NCI-H1694 (cell line): Measurements from ENCODE around the gene SMIM14.
"Not testable (repeated sequence)": the region's sequence is repeated elsewhere in the genome, so short reads cannot be mapped to it uniquely, and the experiment has no call there.

Experiments used
- DNase-seq: peaks from one replicate; lab custom pipeline; 2025; lab: John Stamatoyannopoulos, UW

Gene SMIM14

DNA sequence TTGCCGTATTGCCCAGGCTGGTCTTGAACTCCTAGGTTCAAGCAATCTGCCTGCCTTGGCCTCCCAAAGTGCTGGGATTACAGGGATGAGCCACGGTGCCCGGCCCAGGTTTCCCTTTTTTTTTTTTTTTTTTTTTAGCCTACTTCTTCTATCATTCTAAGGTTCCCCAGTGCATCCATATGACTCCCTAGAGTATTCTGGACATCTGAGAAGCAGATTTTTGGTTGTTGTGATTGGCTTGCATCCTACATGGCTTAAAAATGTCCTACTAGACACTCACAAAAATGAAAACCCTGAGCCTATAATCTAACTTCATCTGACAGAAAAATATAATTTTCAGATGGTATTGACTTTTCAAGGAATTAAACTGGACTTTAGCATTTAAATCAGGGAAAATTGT is 41.7 kb downstream of the SMIM14 start:
- no peak for DNase-seq

GRCh38 chr4:39591290-39591689 is 47.4 kb downstream of the SMIM14 start:
- DNase-seq: no peak

DNA sequence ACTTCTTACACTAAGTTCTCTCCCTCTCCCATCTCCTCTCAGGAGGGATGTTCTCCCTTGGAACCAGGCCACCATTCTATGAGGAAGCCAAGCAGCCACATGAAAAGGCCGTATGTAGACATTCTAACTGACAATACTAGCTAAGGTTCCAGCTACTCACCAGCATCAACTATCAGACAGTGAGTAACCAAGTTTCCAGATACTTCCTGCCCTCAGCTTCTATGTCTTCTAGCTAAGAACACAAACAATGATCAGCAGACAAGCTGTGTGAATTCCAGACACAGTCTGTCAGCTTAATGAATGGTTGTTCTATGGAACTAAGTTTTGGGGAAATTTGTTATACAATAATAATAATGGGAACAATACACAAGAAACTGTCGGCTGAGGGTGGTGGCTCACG is 50.8 kb downstream of the SMIM14 start:
- no peak for DNase-seq

- no peak for DNase-seq
Measured at GRCh38 chr4:39574946-39575345, 63.7 kb downstream of the SMIM14 start.

- no peak for DNase-seq
Measured at GRCh38 chr4:39571504-39571903, 67.2 kb downstream of the SMIM14 start.

DNA sequence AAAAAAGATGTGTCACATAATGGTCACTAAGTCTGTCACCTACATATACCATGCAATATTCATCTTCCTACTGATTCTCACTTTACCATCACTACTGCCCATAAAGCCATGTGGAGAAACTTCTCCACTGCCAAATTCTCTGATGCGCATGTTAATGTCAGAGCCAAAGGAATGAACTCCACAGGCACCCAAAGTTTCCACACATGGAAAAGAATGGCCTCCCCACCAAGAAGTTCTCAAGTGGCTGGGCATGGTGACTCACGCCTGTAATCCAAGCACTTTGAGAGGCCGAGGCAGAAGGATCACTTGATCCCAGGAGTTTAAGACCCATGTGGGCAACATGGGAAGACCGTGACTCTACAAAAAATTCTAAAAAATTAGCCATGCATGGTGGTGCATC is 67.6 kb downstream of the SMIM14 start:
- no peak for DNase-seq

DNA sequence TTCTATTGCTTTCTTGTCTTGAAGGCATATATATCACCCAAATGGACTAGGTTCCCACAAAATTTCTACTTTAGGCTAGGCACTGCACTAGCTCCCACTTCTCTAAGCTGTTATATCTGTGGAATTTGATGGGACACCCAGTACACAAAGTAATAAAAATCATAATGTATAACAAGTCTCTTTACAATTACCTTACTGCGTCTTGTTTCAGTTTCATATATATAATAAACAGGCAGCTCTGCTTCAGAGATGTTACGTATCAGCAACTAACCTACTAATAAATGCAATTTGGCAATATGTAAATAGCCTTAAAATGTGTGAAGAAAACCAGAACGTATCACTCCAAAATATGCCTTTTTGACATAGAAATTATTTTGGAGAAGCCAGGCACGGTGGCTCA is 69.5 kb downstream of the SMIM14 start:
- DNase-seq: no peak

DNA sequence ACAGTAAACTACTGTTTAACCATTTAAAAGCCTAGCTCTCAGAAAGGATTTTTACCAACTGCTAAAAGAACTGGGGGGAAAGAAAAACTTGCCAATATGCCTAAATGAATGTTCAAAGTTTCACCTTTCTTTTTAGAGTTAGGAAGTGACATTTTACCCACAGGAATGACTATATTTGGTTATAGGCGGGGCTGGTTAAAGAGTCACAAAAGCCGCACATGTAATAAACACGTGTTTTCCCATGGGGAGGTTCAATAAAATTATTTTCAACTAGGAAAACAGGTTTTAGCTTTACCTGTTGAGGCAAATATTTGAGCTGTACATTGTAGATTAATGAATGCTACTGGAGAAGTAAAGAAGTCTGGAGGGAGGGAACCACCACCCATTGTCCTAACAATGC is 69.9 kb downstream of the SMIM14 start:
- DNase-seq: no peak

DNA sequence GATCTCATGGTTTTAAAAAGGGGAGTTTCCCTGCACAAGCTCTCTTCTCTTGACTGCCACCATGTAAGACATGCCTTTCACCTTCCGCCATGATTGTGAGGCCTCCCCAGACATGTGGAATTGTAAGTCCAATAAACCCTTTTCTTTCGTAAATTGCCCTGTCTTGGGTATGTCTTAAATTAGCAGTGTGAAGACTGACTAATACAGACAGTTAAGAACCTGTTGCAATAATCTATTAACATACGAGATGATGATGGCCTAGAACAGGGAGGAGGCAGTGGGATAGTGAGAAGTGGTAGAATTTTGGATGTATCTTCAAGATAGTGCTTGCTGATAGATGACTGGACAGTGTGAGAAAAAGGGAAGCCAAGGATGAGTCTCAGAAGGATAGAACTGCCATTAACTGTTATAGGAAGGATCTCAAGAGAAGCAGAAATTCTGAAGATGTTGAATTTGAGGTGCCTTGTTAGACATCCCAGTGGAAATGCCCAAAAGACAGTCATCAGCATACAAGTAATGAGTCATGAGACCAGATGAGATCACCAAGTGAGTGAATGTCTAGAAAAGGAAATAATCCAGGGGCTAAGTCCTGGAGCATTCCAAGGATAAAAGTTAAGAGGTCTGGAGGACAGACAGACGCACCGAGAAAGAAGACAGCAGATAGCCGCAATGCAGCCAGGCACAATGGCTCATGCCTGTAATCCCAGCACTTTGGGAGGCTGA is 72.6 kb downstream of the SMIM14 start:
- no peak for DNase-seq

DNA sequence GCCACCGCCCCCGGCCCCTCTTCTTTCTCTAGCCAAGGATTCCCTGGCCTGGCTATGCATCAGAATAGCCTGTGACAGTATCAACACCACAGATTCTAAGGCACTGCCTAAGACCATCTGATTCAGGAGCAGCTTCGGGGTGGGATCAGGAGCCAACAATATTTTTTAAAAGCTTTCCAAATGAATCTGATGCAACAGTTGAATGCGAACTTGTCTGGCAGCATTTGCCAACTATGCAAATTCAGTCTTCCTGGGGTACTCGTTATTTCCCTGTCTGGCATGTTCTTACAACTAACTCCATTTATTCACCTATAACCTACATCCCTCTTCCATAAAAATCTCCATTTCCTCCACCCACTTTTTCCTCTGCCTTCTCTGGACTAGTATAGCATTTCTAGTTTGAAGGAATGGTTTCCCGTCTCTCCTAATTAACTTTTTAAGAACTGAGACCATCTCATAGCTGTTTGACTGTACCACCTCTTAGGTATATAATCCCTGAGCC is 75.3 kb downstream of the SMIM14 start:
- no peak for DNase-seq

- no peak for DNase-seq
Measured at GRCh38 chr4:39562792-39563191, 75.9 kb downstream of the SMIM14 start.

DNA sequence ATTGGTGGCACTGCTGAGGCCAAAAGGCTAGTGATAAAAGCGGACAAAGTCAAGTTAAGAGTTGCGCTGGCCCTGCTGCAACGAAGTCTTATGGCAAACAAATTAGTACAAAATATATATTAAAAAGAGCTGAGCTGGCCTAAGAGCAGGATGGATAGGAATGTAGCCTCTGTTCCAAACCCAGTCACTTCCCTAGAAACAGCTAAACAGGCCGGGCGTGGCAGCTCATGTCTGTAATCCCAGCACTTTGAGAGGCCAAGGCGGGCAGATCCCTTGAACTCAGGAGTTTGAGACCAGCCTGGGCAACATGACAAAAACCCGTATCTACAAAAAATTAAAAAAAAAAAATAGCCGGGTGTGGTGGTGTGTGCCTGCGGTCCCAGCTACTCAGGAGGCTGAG is 79.0 kb downstream of the SMIM14 start:
- no peak for DNase-seq

DNA sequence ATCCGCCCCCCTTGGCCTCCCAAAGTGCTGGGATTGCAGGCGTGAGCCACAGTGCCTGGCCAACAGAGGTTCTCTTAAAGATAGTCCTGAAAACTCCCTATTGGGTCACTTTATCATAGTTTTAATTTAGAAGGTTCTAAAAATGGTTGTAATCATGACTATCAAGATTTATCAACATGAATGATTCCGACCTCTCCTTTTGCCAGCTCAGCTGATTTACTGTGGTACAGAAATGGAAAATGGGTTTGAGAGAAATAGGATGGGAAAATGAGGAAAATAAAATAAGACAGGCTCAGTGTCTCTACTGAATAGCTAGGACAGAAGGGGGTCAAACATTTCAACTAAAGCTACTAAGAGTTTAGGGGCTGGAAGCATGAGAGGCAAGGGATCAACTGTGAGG is 83.2 kb downstream of the SMIM14 start:
- DNase-seq: no peak

DNA sequence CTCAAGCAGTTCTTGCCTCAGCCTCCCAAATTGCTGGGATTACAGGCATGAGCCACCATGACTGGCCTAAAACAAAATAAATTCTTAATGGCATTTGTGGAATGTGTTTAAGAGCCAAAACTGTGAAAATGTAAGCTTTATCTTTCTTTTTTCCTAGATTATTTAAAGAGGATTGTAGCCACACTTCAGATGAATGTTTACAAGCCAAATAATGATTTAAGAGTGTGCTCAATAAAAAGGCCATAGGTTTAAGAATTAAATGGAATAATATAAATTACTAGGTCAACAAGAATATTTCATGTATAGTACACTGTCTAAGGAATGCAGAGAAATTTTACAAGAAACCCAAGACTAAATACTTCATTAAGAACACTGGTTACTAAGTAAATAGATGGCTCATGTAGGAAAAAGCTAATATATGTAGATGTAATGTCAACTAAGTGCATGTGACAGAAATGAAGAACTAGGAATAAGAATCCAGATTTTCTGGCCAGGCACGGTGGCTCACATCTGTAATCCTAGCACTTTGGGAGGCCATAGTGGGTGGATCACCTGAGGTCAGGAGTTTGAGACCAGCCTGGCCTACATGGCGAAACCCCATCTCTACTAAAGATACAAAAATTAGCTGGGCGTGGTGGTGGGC is 90.1 kb downstream of the SMIM14 start:
- DNase-seq: no peak

- no peak for DNase-seq
Measured at GRCh38 chr4:39544580-39545315, 93.9 kb downstream of the SMIM14 start.

- DNase-seq: not testable (repeated sequence)
Measured at GRCh38 chr4:39544080-39544479, 94.6 kb downstream of the SMIM14 start.

GRCh38 chr4:39543034-39543433 is 95.6 kb downstream of the SMIM14 start:
- DNase-seq: no peak

- no peak for DNase-seq
Measured at GRCh38 chr4:39542611-39543012, 96.1 kb downstream of the SMIM14 start.

GRCh38 chr4:39541987-39542610 is 96.6 kb downstream of the SMIM14 start:
- no peak for DNase-seq

GRCh38 chr4:39539089-39539611 is 99.5 kb downstream of the SMIM14 start:
- DNase-seq: no peak

GRCh38 chr4:39533541-39533940 is 105.1 kb downstream of the SMIM14 start:
- DNase-seq: no peak

GRCh38 chr4:39532237-39532636 is 106.4 kb downstream of the SMIM14 start:
- not testable (repeated sequence) for DNase-seq
